Upper lobe of left lung (tissue), 4 donors: ENCODE data around the gene JAK3.

Source experiments
- CTCF ChIP-seq, 6 experiments: fragments of 450-650 bp in 4 of 6; fragments of 200-600 bp in 2 of 6; sonication (generic) in 2 of 6; IDR thresholded peaks; one replicate each; pipeline ENCODE4 v1.5.1; 2016 to 2019; ENCODE audit warnings: antibody characterized with exemption in 6 of 6
- POLR2AphosphoS5 ChIP-seq, 2 donors: sonication (generic); formaldehyde crosslinking; IDR thresholded peaks; one replicate each; pipeline ENCODE4 v1.5.1; 2017; ENCODE audit warnings: antibody characterized with exemption in 2 of 2

- no peak for TF ChIP-seq POLR2AphosphoS5 (IDR thresholded peaks at IDR 0.05)
- no peak for TF ChIP-seq CTCF (IDR thresholded peaks at IDR 0.05)
These were observed 13.2 kb upstream of the JAK3 start for GRCh38 chr19:17860993-17861360.
